ENCODE results near the gene JUND.

- TF ChIP-seq, protein P1, sequence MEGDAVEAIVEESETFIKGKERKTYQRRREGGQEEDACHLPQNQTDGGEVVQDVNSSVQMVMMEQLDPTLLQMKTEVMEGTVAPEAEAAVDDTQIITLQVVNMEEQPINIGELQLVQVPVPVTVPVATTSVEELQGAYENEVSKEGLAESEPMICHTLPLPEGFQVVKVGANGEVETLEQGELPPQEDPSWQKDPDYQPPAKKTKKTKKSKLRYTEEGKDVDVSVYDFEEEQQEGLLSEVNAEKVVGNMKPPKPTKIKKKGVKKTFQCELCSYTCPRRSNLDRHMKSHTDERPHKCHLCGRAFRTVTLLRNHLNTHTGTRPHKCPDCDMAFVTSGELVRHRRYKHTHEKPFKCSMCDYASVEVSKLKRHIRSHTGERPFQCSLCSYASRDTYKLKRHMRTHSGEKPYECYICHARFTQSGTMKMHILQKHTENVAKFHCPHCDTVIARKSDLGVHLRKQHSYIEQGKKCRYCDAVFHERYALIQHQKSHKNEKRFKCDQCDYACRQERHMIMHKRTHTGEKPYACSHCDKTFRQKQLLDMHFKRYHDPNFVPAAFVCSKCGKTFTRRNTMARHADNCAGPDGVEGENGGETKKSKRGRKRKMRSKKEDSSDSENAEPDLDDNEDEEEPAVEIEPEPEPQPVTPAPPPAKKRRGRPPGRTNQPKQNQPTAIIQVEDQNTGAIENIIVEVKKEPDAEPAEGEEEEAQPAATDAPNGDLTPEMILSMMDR (IDR thresholded peaks at IDR 0.05 in 2 of 3, conservative IDR thresholded peaks at IDR 0.05 in 1 of 3; ENCODE audit: borderline replicate concordance in 1 of 3, insufficient read depth in 1 of 3, low read depth in 2 of 3, low read length in 2 of 3) = no peak
- no peak for TF ChIP-seq EZH2 (IDR thresholded peaks at IDR 0.05)
- no peak for TF ChIP-seq ZNF274 (IDR thresholded peaks at IDR 0.05; ENCODE audit: low read depth, low read length)
- no peak for TF ChIP-seq SP1 (IDR thresholded peaks at IDR 0.05; ENCODE audit: low read depth)
Measured at GRCh38 chr19:18304208-18304457, 22.7 kb upstream of the JUND start.

All from HCT116 (cell line).